ENCODE data around the gene AUTS2.

The AUTS2 gene

GRCh38 chr7:70498232-70498992 lies 900.1 kb downstream of the AUTS2 start:
- DNase-seq (ENCODE audit: low read depth) = no peak

DNA sequence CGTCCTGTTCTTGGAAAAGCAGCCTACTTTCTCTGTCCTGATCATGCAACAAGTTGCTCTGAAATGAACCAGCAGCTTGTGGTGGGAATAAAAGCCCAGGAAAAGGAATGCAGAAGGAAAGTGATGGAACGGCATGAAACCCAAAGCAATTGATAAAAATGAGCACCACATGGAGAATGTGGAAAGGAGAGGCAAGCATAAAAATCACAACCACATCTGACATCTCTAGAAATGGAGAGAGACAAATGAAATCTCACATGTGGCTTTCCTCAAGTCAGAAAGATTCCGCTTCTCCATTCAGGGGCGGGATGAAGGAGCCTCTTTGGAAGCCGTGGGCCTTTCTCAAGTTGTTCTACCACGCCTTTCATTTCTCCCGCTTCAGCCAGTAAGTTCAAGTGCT lies 902.0 kb downstream of the AUTS2 start:
- DNase-seq (ENCODE audit: low read depth) = no peak

DNA sequence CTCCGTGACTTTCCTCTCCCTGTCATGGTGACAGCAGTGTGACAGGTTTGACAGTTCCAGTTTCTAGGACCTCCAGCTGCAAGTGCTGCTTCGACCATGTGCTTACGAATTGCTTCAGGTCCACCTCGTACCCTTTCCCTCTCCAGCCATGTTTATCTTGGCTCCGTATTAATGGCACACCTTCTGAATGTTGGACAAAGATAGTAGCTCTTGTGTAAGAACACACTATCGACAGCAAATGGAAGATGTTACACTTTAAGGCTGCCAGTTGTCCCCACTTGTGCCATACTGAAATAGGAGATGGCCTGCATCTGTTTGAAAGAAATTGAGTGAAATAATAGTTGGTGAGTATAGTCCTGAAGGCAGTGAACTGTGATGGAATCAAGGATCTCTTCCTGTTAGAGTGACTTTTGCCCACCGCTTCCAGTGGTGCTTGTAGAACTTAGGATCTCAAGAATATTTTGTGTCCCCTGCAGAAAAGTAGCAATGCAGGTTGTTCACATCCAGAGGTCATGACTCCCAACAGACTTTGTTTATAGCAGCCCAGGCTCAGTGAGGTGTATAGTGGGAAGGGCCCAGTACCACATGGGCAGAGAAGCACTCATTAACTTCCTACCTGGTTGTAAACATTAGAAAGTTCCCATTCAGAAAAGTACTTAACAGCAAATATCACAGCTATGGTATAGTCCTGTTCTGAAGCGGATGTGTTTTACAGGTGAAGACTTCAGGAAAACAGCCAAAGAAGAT lies 904.0 kb downstream of the AUTS2 start:
- DNase-seq (ENCODE audit: low read depth) = no peak

- no peak for DNase-seq (ENCODE audit: low read depth)
Measured at GRCh38 chr7:70504254-70504653, 906.0 kb downstream of the AUTS2 start.

DNA sequence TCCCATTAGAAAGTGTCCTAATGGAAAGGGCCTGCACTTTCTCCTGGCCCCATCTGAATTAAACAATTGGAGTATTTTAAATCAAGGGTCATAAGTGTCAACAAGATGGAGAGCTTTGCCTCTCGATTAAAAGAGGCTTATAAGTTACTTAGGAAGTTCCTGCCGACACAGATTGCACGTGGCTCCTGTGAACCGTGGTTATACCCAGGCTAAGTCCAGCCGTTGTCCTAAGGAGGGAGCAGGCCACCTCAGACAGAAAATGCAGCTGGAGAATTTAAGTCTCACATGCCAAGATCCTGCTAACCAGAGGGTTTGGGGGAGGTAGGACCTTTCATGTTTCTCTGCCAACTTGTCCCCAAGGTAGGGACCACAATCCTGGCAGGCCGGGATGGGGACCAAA lies 907.2 kb downstream of the AUTS2 start:
- DNase-seq (ENCODE audit: low read depth) = no peak

GRCh38 chr7:70505886-70506285 lies 907.6 kb downstream of the AUTS2 start:
- DNase-seq (ENCODE audit: low read depth) = no peak

- no peak for DNase-seq (ENCODE audit: low read depth)
Measured at GRCh38 chr7:70506434-70506833, 908.2 kb downstream of the AUTS2 start.

GRCh38 chr7:70512144-70512543 lies 913.9 kb downstream of the AUTS2 start:
- no peak for DNase-seq (ENCODE audit: low read depth)

DNA sequence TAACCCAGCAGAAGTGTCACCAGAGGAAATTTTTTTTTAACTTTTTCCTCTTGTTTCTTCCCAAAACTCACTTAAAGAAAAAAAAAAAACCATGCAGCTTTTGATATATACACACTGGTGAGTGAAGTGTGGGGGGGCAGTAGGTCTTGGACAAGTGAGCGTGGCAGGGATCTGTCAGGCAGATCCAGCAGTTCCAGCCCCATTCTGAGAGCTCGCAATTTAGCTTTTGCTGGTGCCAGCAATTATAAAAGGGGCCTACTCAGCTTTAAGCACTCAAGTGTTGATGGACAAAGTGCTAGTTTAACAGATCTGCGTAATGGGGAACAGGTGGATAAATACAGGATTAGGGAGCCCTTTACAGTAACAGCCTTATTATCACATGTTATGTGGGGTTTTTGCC lies 914.5 kb downstream of the AUTS2 start:
- no peak for DNase-seq (ENCODE audit: low read depth)

DNA sequence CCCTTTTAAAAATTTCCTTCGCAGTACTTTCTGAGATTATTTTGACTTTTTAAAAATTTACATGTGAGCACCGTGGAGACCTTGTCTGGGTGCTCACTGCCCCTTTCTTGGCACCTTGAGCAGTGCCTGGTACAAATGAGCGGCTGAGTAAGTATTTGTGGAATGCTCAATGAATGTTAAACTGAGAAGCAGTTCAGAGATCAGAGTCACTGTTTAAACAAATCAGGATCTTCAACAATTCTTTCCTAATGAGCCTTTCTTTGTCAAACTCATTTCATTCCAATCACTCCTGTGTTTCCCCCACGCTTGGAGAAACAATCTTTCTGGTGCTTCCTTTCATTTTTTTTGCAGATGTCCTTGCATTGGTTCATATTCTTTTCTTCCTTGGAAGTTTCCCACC lies 922.3 kb downstream of the AUTS2 start:
- no peak for DNase-seq (ENCODE audit: low read depth)

- DNase-seq (ENCODE audit: low read depth) = no peak
Measured at GRCh38 chr7:70523249-70523988, 925.1 kb downstream of the AUTS2 start.

- no peak for DNase-seq (ENCODE audit: low read depth)
Measured at GRCh38 chr7:70523989-70524351, 925.7 kb downstream of the AUTS2 start.

- DNase-seq (ENCODE audit: low read depth) = no peak
Measured at GRCh38 chr7:70525991-70526390, 927.7 kb downstream of the AUTS2 start.

DNA sequence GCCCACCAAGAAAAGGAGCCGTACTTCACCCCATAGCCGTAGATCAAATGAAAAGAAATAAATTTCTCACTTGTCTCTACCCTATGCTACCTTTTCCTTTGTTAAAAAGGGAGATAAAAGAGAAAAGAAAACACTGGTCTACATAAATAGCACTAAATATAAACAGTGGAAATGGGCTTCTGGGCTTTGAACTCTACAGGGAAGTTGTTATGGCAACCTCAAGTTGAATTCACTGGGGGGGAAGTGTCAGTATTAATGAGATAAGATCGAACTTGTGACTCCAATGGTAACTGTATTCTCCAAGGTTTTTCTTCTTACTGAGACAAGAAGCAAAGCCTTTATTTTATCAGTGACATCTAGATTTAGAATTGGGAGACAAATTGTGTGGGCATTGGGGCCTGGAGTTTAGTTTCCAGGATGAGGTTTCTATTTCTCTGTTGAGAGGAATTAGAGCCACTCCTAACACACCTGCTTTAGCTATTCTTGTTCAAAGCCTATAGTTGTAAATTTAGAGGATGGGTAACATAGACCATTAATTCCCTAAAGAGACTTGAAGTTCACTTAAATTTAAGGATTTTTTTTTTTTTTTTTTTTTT lies 929.3 kb downstream of the AUTS2 start:
- DNase-seq (ENCODE audit: low read depth) = no peak

GRCh38 chr7:70529436-70529835 lies 931.2 kb downstream of the AUTS2 start:
- no peak for DNase-seq (ENCODE audit: low read depth)

- no peak for DNase-seq (ENCODE audit: low read depth)
Measured at GRCh38 chr7:70529914-70530585, 931.8 kb downstream of the AUTS2 start.

DNA sequence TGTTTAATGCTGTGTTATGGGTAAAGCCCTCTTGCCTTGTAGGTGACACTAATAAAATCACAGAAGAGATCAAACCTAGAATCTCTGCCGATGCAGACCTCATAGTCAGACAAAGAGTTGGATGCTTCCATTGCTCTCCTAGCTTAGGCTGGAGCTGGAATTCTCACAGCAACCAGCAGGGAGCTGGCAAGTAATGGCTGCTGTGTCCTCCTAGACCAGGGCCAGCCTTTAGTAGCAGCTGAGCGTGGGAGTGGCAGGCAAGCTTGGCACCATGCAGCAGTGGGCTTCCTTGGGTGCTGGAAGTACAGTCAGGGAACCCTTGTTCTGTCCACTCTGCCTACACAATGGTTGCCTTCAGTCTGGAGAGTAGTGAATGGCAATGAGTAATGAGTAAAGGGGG lies 935.3 kb downstream of the AUTS2 start:
- no peak for DNase-seq (ENCODE audit: low read depth)

GRCh38 chr7:70539205-70539604 lies 940.9 kb downstream of the AUTS2 start:
- DNase-seq (ENCODE audit: low read depth) = no peak

- no peak for DNase-seq (ENCODE audit: low read depth)
Measured at GRCh38 chr7:70539617-70540016, 941.3 kb downstream of the AUTS2 start.

DNA sequence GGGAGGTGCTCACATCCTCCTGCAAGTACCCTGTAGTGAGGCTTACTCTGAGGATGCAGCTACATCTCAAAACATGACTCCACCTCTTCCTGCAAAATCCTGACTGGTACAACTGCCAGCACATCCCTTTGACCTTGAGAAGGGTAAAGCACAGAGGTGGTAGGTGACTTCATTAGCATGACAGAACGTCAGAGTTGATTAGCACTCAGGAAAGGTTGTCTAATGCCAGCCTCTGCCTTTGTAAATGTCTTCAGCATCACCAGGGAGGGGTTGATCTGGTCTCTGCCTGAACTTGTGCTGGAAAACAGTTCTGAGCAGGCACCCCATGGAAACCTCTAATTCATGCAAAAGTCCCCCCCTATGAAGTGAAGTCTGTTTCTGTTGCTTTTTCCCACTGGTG lies 942.4 kb downstream of the AUTS2 start:
- DNase-seq (ENCODE audit: low read depth) = no peak

- DNase-seq (ENCODE audit: low read depth) = no peak
Measured at GRCh38 chr7:70542750-70543376, 944.6 kb downstream of the AUTS2 start.

DNA sequence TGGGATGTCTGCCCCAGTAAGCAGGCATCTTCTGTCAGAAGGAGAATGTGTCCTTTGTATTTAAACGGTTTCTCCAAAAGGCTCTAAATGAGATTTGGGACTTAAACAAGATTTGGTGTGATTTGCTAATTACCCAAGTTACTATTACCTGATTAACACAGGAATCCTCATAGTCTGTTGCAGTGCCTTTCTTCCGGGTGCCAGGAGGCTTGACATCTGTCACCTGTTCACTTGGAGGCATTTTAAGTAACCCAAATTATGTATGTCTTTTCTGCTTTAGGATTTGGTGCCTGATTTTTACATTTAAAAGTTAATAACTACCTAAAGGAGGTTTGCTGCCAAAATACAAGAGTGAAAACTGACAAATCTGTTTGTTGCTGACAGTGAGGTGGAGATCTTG lies 945.7 kb downstream of the AUTS2 start:
- no peak for DNase-seq (ENCODE audit: low read depth)

Data from GM04504 (cell line).